ENCODE data around the gene KIF18B.

The KIF18B gene

GRCh38 chr17:44947461-44948314, at the start of gene KIF18B:
TSS of gene KIF18B (minus strand) at chr17:44947773. CDS start at chr17:44936344, 11,429 bp downstream.
- peak within 1 kb of the TSS; percentile 91 for H3K4me3 Mint-ChIP-seq
- no peaks in the 10 kb centered on the region for H3K9me3 Mint-ChIP-seq

GRCh38 chr17:44996304-44996703, 48.7 kb upstream of the KIF18B start:
- ATAC-seq: no peak
- Mint-ChIP-seq H3K27ac (no peak overlapping the region), H3K9me3 (peaks cover 3% of the 10 kb centered on the region), H3K27me3 (peaks cover 87% of the 10 kb centered on the region), H3K36me3 (no peaks in the 10 kb centered on the region), H3K4me1 (no peaks in the 10 kb centered on the region), H3K4me3 (no peak overlapping the region)

More at GRCh38 chr17:44947461-44948314, at the start of gene KIF18B:
- Mint-ChIP-seq H3K27ac (peak within 1 kb of the TSS; percentile 81), H3K36me3 (no peaks in the 10 kb centered on the region), H3K27me3 (peaks cover 8% of the 10 kb centered on the region), H3K4me1 (peaks cover 6% of the 10 kb centered on the region)
- ATAC-seq: peak; percentile 98

- no peaks in the 10 kb centered on the region for H3K36me3 Mint-ChIP-seq
- H3K9me3 Mint-ChIP-seq: peaks cover 3% of the 10 kb centered on the region
- peaks cover 87% of the 10 kb centered on the region for H3K27me3 Mint-ChIP-seq
- H3K27ac Mint-ChIP-seq: no peak overlapping the region
- H3K4me1 Mint-ChIP-seq: peaks cover 1% of the 10 kb centered on the region
- no peak overlapping the region for H3K4me3 Mint-ChIP-seq
- ATAC-seq: no peak
These were observed 47.9 kb upstream of the KIF18B start for GRCh38 chr17:44995436-44996001.

GRCh38 chr17:44992242-44992939, 44.8 kb upstream of the KIF18B start:
- Mint-ChIP-seq H3K4me1 (peaks cover 29% of the 10 kb centered on the region), H3K36me3 (no peaks in the 10 kb centered on the region), H3K4me3 (no peak overlapping the region), H3K27ac (no peak overlapping the region), H3K27me3 (peaks cover 100% of the 10 kb centered on the region), H3K9me3 (no peaks in the 10 kb centered on the region)
- ATAC-seq: no peak

GRCh38 chr17:44990994-44991393, 43.4 kb upstream of the KIF18B start:
- no peaks in the 10 kb centered on the region for H3K36me3 Mint-ChIP-seq
- ATAC-seq: no peak
- no peak overlapping the region for H3K4me3 Mint-ChIP-seq
- no peak overlapping the region for H3K27ac Mint-ChIP-seq
- peaks cover 34% of the 10 kb centered on the region for H3K4me1 Mint-ChIP-seq
- peaks cover 93% of the 10 kb centered on the region for H3K27me3 Mint-ChIP-seq
- no peaks in the 10 kb centered on the region for H3K9me3 Mint-ChIP-seq

GRCh38 chr17:44989552-44990138, 42.1 kb upstream of the KIF18B start:
- Mint-ChIP-seq H3K27me3 (peaks cover 79% of the 10 kb centered on the region), H3K36me3 (no peaks in the 10 kb centered on the region), H3K4me1 (peaks cover 34% of the 10 kb centered on the region), H3K9me3 (peaks cover 3% of the 10 kb centered on the region), H3K27ac (no peak overlapping the region), H3K4me3 (no peak overlapping the region)
- peak; percentile 52 for ATAC-seq

GRCh38 chr17:44988044-44988942, 40.7 kb upstream of the KIF18B start:
- H3K27me3 Mint-ChIP-seq: peaks cover 66% of the 10 kb centered on the region
- no peaks in the 10 kb centered on the region for H3K36me3 Mint-ChIP-seq
- H3K9me3 Mint-ChIP-seq: peaks cover 3% of the 10 kb centered on the region
- no peak overlapping the region for H3K27ac Mint-ChIP-seq
- H3K4me3 Mint-ChIP-seq: no peak overlapping the region
- H3K4me1 Mint-ChIP-seq: peaks cover 34% of the 10 kb centered on the region
- no peak for ATAC-seq

- no peaks in the 10 kb centered on the region for H3K36me3 Mint-ChIP-seq
- peaks cover 3% of the 10 kb centered on the region for H3K9me3 Mint-ChIP-seq
These were observed 36.0 kb upstream of the KIF18B start for GRCh38 chr17:44983563-44983962.

GRCh38 chr17:44982113-44982702, 34.6 kb upstream of the KIF18B start:
- no peak overlapping the region for H3K27ac Mint-ChIP-seq
- no peak for ATAC-seq
- peaks cover 3% of the 10 kb centered on the region for H3K4me1 Mint-ChIP-seq
- no peaks in the 10 kb centered on the region for H3K36me3 Mint-ChIP-seq
- no peak overlapping the region for H3K4me3 Mint-ChIP-seq
- H3K27me3 Mint-ChIP-seq: peaks cover 54% of the 10 kb centered on the region
- H3K9me3 Mint-ChIP-seq: peaks cover 3% of the 10 kb centered on the region

More at GRCh38 chr17:44983563-44983962, 36.0 kb upstream of the KIF18B start:
- Mint-ChIP-seq H3K4me1 (peaks cover 17% of the 10 kb centered on the region), H3K27me3 (peaks cover 54% of the 10 kb centered on the region), H3K4me3 (no peak overlapping the region), H3K27ac (no peak overlapping the region)
- no peak for ATAC-seq

- Mint-ChIP-seq H3K4me3 (no peak overlapping the region), H3K36me3 (no peaks in the 10 kb centered on the region), H3K27me3 (peaks cover 58% of the 10 kb centered on the region), H3K9me3 (peaks cover 3% of the 10 kb centered on the region), H3K4me1 (no peaks in the 10 kb centered on the region), H3K27ac (no peak overlapping the region)
- ATAC-seq: no peak
These were observed 33.8 kb upstream of the KIF18B start for GRCh38 chr17:44981221-44981968.

GRCh38 chr17:44979426-44979995, 31.9 kb upstream of the KIF18B start:
- H3K9me3 Mint-ChIP-seq: no peaks in the 10 kb centered on the region
- no peak overlapping the region for H3K27ac Mint-ChIP-seq
- H3K27me3 Mint-ChIP-seq: peaks cover 77% of the 10 kb centered on the region
- H3K36me3 Mint-ChIP-seq: no peaks in the 10 kb centered on the region
- no peaks in the 10 kb centered on the region for H3K4me1 Mint-ChIP-seq
- H3K4me3 Mint-ChIP-seq: no peak overlapping the region
- ATAC-seq: no peak

- no peak for ATAC-seq
- Mint-ChIP-seq H3K9me3 (no peaks in the 10 kb centered on the region), H3K27ac (no peak overlapping the region), H3K4me3 (no peak overlapping the region), H3K4me1 (no peaks in the 10 kb centered on the region), H3K27me3 (peaks cover 84% of the 10 kb centered on the region), H3K36me3 (no peaks in the 10 kb centered on the region)
These were observed 31.2 kb upstream of the KIF18B start for GRCh38 chr17:44978807-44979206.

GRCh38 chr17:44977814-44978550, 30.4 kb upstream of the KIF18B start:
- no peak overlapping the region for H3K27ac Mint-ChIP-seq
- H3K27me3 Mint-ChIP-seq: peaks cover 87% of the 10 kb centered on the region
- H3K9me3 Mint-ChIP-seq: no peaks in the 10 kb centered on the region
- H3K36me3 Mint-ChIP-seq: no peaks in the 10 kb centered on the region
- no peak for ATAC-seq
- no peak overlapping the region for H3K4me3 Mint-ChIP-seq
- H3K4me1 Mint-ChIP-seq: no peaks in the 10 kb centered on the region
